ENCODE data around the gene LMO3. TPM values are rescaled to one million over a fixed set of nuclear protein-coding genes. Genes with fewer than 3 reads are reported as not detected.

The LMO3 gene
- 0.10 TPM for polyA plus RNA-seq (2013, experiment 1 of 2; ENCODE audit: insufficient read length)
- 0.07 TPM for polyA plus RNA-seq (2013, experiment 2 of 2; ENCODE audit: insufficient read length)

GRCh38 chr12:16606117-16606200 lies at the start of gene LMO3:
Gene LMO3 (minus strand): TSS chr12:16606162. CDS start chr12:16600860, 5,302 bp downstream.
- no peak for DNase-seq

GRCh38 chr12:16636435-16637055 lies 30.6 kb upstream of the LMO3 start:
- no peak for DNase-seq

GRCh38 chr12:16634786-16635185 lies 28.8 kb upstream of the LMO3 start:
- DNase-seq, result no peak

GRCh38 chr12:16626991-16627390 lies 21.0 kb upstream of the LMO3 start:
- no peak for DNase-seq

GRCh38 chr12:16622338-16622737 lies 16.4 kb upstream of the LMO3 start:
- DNase-seq, result no peak

- no peak for DNase-seq
Observed at GRCh38 chr12:16619537-16619936, 13.6 kb upstream of the LMO3 start.

- no peak for DNase-seq
Observed at GRCh38 chr12:16618256-16618655, 12.3 kb upstream of the LMO3 start.

GRCh38 chr12:16613199-16613598 lies 7.2 kb upstream of the LMO3 start:
- DNase-seq, result no peak

GRCh38 chr12:16612647-16613046 lies 6.7 kb upstream of the LMO3 start:
- DNase-seq, result no peak

- DNase-seq, result no peak
Observed at GRCh38 chr12:16611146-16611545, 5.2 kb upstream of the LMO3 start.

- no peak for DNase-seq
Observed at GRCh38 chr12:16610743-16611142, 4.8 kb upstream of the LMO3 start.

GRCh38 chr12:16610001-16610585 lies 4.1 kb upstream of the LMO3 start:
- no peak for DNase-seq

GRCh38 chr12:16608946-16609539 lies 3.1 kb upstream of the LMO3 start:
- no peak for DNase-seq

GRCh38 chr12:16607906-16608775 lies 2.2 kb upstream of the LMO3 start:
- DNase-seq, result no peak

GRCh38 chr12:16606991-16607390 lies 1.0 kb upstream of the LMO3 start:
- DNase-seq, result no peak

- DNase-seq, result no peak
Observed at GRCh38 chr12:16606201-16606849, 363 bp upstream of the LMO3 start.

- no peak for DNase-seq
Observed at GRCh38 chr12:16605642-16606116, 283 bp downstream of the LMO3 start.

- no peak for DNase-seq
Observed at GRCh38 chr12:16604596-16605252, 1.2 kb downstream of the LMO3 start.

- DNase-seq, result no peak
Observed at GRCh38 chr12:16603916-16604575, 1.9 kb downstream of the LMO3 start.

- DNase-seq, result no peak
Observed at GRCh38 chr12:16603260-16603915, 2.6 kb downstream of the LMO3 start.

- no peak for DNase-seq
Observed at GRCh38 chr12:16602412-16602811, 3.5 kb downstream of the LMO3 start.
